Measurements from ENCODE around the gene RNASE13. TPM values are rescaled to one million over a fixed set of nuclear protein-coding genes. Genes with fewer than 3 reads are reported as not detected.
A peak's percentile ranks its signal among the peaks of the same experiment; 100 is the strongest.
"Not testable (repeated sequence)": the region's sequence is repeated elsewhere in the genome, so short reads cannot be mapped to it uniquely, and the experiment has no call there.

Gene RNASE13
- total RNA-seq, 1 donor from 2014 or later = not detected

- DNase-seq (no peak), ATAC-seq (ENCODE audit: low read depth) (no peak)
- Mint-ChIP-seq H3K27ac (no peak within 1 kb of the TSS), H3K9me3 (no peaks in the 10 kb centered on the region), H3K27me3 (peaks cover 24% of the 10 kb centered on the region), H3K4me1 (no peaks in the 10 kb centered on the region), H3K4me3 (no peak within 1 kb of the TSS), H3K36me3 (ENCODE audit: low read depth) (no peaks in the 10 kb centered on the region)
- intact Hi-C loops (cut with micrococcal nuclease) = no loop called here
- POLR2A ChIA-PET = no interaction called here
- TF ChIP-seq CTCF (IDR thresholded peaks at IDR 0.05) = no peak
- CTCF ChIA-PET = interaction anchor here (4.4 kb wide), 1 partner anchor 26 kb away, joined by 92 read pairs; no protein-coding TSS in a partner anchor
Observed at GRCh38 chr14:21041676-21042433, 7.2 kb upstream of the RNASE13 start, which contains the start of gene RNASE7. Gene RNASE7, plus strand, starts transcription at chr14:21042362. Its CDS starts 631 bp downstream, at chr14:21042993.

- CTCF ChIA-PET = interaction anchor here (0.7 to 4.4 kb wide), 6 partner anchors 9 to 64 kb away, joined by 3 to 92 read pairs (median 7); no protein-coding TSS in a partner anchor
- POLR2A ChIA-PET; ATAC-seq (ENCODE audit: low read depth): not testable (repeated sequence)
Observed at GRCh38 chr14:21040941-21041340, 6.3 kb upstream of the RNASE13 start.

GRCh38 chr14:21040370-21040925 is 5.8 kb upstream of the RNASE13 start:
- intact Hi-C loops (cut with micrococcal nuclease) = loop anchor here (1.0 kb wide), 1 partner anchor 26 kb away; no protein-coding TSS in a partner anchor
- no peak for ATAC-seq (ENCODE audit: low read depth)
- no peaks in the 10 kb centered on the region for H3K36me3 Mint-ChIP-seq (ENCODE audit: low read depth)
- no peak overlapping the region for H3K4me3 Mint-ChIP-seq
- H3K4me1 Mint-ChIP-seq = no peaks in the 10 kb centered on the region
- no peak overlapping the region for H3K27ac Mint-ChIP-seq
- peaks cover 21% of the 10 kb centered on the region for H3K27me3 Mint-ChIP-seq
- ChIA-PET CTCF (interaction anchor here (0.7 to 4.4 kb wide), 7 partner anchors 9 to 64 kb away, joined by 3 to 92 read pairs (median 7); no protein-coding TSS in a partner anchor), POLR2A (no interaction called here)
- no peaks in the 10 kb centered on the region for H3K9me3 Mint-ChIP-seq
- TF ChIP-seq CTCF (IDR thresholded peaks at IDR 0.05) = no peak
- DNase-seq = no peak

More at GRCh38 chr14:21040941-21041340, 6.3 kb upstream of the RNASE13 start:
- H3K4me1 Mint-ChIP-seq; DNase-seq; H3K9me3 Mint-ChIP-seq; H3K4me3 Mint-ChIP-seq; H3K36me3 Mint-ChIP-seq (ENCODE audit: low read depth); H3K27ac Mint-ChIP-seq: not testable (repeated sequence)
- H3K27me3 Mint-ChIP-seq = peaks cover 24% of the 10 kb centered on the region
- intact Hi-C loops (cut with micrococcal nuclease) = loop anchor here (1.0 kb wide), 1 partner anchor 27 kb away; no protein-coding TSS in a partner anchor

GRCh38 chr14:21039585-21040369 is 5.2 kb upstream of the RNASE13 start:
- Mint-ChIP-seq H3K27ac (no peak overlapping the region), H3K27me3 (peaks cover 19% of the 10 kb centered on the region), H3K36me3 (ENCODE audit: low read depth) (no peaks in the 10 kb centered on the region), H3K4me3 (no peak overlapping the region), H3K9me3 (no peaks in the 10 kb centered on the region), H3K4me1 (no peaks in the 10 kb centered on the region)
- TF ChIP-seq CTCF (IDR thresholded peaks at IDR 0.05) = no peak
- POLR2A ChIA-PET = no interaction called here
- intact Hi-C loops (cut with micrococcal nuclease) = loop anchor here (1.0 kb wide), 1 partner anchor 25 kb away; no protein-coding TSS in a partner anchor
- no peak for DNase-seq
- CTCF ChIA-PET = interaction anchor here (0.7 to 4.4 kb wide), 7 partner anchors 8 to 65 kb away, joined by 3 to 92 read pairs (median 7); no protein-coding TSS in a partner anchor
- peak; percentile 62 for ATAC-seq (ENCODE audit: low read depth)

All from activated B cell treated with CpG ODN at 0.5 μM for 24 hours (primary cell).